ENCODE data around the gene FOXO6. TPM values are rescaled to one million over a fixed set of nuclear protein-coding genes. Genes with fewer than 3 reads are reported as not detected.

The FOXO6 gene
- total RNA-seq, 2 donors from 2014 or later, result 1.4 to 1.9 TPM

GRCh38 chr1:41388510-41388909 lies 27.3 kb downstream of the FOXO6 start:
- Histone ChIP-seq H3K4me3 (no peak overlapping the region), H3K36me3 (no peaks in the 10 kb centered on the region), H3K27ac (peak overlapping the region; percentile 37 to 45), H3K9me3 (no peaks in the 10 kb centered on the region), H3K27me3 (no peaks in the 10 kb centered on the region), H3K4me1 (peaks cover 0 to 36% of the 10 kb centered on the region in 2 donors)
- no peak for DNase-seq (ENCODE audit: low spot score)
- no peak for TF ChIP-seq CTCF (IDR thresholded peaks at IDR 0.05)

GRCh38 chr1:41389009-41389408 lies 27.8 kb downstream of the FOXO6 start:
- Histone ChIP-seq H3K4me3 (no peak overlapping the region), H3K9me3 (no peaks in the 10 kb centered on the region), H3K4me1 (peaks cover 0 to 36% of the 10 kb centered on the region in 2 donors), H3K27me3 (no peaks in the 10 kb centered on the region), H3K36me3 (no peaks in the 10 kb centered on the region), H3K27ac (no peak overlapping the region)
- DNase-seq (ENCODE audit: low spot score), result no peak
- TF ChIP-seq CTCF (IDR thresholded peaks at IDR 0.05), result no peak

GRCh38 chr1:41390166-41390565 lies 28.9 kb downstream of the FOXO6 start:
- H3K9me3 ChIP-seq, result no peaks in the 10 kb centered on the region
- H3K36me3 ChIP-seq, result no peaks in the 10 kb centered on the region
- H3K27me3 ChIP-seq, result no peaks in the 10 kb centered on the region
- DNase-seq (ENCODE audit: low spot score), result no peak
- TF ChIP-seq CTCF (IDR thresholded peaks at IDR 0.05), result no peak
- no peak overlapping the region for H3K27ac ChIP-seq
- H3K4me1 ChIP-seq, result peaks cover 0 to 36% of the 10 kb centered on the region in 2 donors
- H3K4me3 ChIP-seq, result no peak overlapping the region

GRCh38 chr1:41390573-41390972 lies 29.3 kb downstream of the FOXO6 start:
- no peak for TF ChIP-seq CTCF (IDR thresholded peaks at IDR 0.05)
- Histone ChIP-seq H3K36me3 (no peaks in the 10 kb centered on the region), H3K27ac (no peak overlapping the region), H3K4me3 (no peak overlapping the region), H3K4me1 (peaks cover 0 to 35% of the 10 kb centered on the region in 2 donors), H3K27me3 (no peaks in the 10 kb centered on the region), H3K9me3 (no peaks in the 10 kb centered on the region)
- DNase-seq (ENCODE audit: low spot score), result no peak

DNA sequence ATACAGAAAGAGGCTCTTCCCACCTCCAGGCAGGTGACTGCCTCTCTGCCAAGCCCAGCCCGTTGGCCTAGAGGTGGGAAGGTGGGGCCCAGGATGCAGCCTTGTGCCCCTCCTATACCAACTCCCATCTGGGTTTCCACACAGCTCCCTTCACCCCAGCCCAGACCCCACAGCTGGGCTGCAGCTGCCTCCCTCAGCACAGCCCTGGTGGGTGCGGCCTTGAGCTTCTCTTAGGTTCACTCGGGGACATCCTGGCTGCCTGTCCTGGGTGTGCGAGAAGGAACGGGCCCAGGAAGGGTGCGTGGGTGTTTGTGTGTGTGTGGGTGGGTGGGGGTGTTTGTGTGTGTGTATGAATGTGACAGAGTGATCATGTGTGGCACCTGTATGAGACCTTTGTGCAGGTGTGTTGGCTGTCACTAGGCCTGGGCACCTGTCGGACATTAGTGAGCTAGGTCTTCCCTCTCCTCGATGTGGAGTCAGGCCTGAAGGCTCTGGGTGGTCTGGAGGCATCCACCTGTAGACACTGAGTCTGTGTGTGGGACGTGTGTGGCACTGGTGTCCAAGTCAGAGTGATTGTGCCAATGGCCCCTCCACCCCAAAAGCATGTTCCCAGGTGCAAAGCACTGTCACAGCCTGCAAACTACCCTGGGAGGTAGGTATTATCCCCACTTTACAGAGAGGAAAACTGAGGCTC lies 30.7 kb downstream of the FOXO6 start:
- Histone ChIP-seq H3K27me3 (no peaks in the 10 kb centered on the region), H3K4me3 (no peak overlapping the region), H3K9me3 (no peaks in the 10 kb centered on the region), H3K36me3 (no peaks in the 10 kb centered on the region), H3K27ac (no peak overlapping the region), H3K4me1 (peaks cover 0 to 39% of the 10 kb centered on the region in 2 donors)
- no peak for TF ChIP-seq CTCF (IDR thresholded peaks at IDR 0.05)
- DNase-seq (ENCODE audit: low spot score), result no peak

DNA sequence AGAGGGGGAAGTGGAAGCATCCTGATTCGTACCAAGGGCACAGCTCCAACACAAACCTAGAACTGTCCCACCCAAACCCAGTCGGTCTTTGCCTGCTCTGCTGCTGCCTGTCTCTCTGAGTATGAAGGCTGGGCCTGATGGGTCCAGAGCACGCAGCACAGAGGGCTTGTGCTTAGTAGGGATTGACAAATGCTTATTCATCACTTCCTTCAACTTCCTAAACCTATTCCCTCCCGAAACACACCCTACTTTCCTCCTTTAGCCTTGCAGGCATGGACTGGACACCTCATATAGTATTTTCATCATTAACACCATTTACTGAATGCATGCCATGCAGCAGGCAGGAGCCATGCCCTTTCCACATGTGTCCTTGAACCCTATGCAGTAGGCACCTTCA lies 31.3 kb downstream of the FOXO6 start:
- no peak for DNase-seq (ENCODE audit: low spot score)
- Histone ChIP-seq H3K27ac (no peak overlapping the region), H3K4me3 (no peak overlapping the region), H3K9me3 (no peaks in the 10 kb centered on the region), H3K27me3 (no peaks in the 10 kb centered on the region), H3K4me1 (peaks cover 0 to 34% of the 10 kb centered on the region in 2 donors), H3K36me3 (no peaks in the 10 kb centered on the region)
- TF ChIP-seq CTCF (IDR thresholded peaks at IDR 0.05), result no peak

All from right atrium auricular region (tissue), 2 donors.